Measurements from ENCODE around the gene BICD1.
"Not testable (repeated sequence)": the region's sequence is repeated elsewhere in the genome, so short reads cannot be mapped to it uniquely, and the experiment has no call there.

The BICD1 gene

GRCh38 chr12:32146074-32146873 lies 39.6 kb downstream of the BICD1 start:
- DNase-seq (ENCODE audit: low read depth): no peak

DNA sequence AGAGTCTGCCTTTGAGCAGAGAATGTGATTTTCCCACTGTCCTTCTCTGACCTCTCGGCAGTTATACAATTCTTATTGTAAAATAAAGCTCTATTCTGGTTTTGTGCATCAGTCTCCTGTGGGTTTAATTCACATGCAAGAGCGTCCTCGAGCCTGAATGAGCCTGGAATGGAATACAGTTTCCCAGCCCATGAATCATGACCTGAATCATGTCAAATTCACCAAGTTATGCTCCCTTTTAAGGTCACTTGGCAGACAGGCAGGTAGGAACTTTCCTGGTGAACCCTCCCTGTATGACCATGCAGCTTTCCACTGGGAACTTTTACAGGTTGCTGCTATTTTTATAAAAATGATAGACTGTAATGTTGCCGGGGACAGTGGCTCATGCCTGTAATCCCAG lies 41.7 kb downstream of the BICD1 start:
- no peak for DNase-seq (ENCODE audit: low read depth)

- no peak for DNase-seq (ENCODE audit: low read depth)
Measured at GRCh38 chr12:32149489-32149888, 42.8 kb downstream of the BICD1 start.

DNA sequence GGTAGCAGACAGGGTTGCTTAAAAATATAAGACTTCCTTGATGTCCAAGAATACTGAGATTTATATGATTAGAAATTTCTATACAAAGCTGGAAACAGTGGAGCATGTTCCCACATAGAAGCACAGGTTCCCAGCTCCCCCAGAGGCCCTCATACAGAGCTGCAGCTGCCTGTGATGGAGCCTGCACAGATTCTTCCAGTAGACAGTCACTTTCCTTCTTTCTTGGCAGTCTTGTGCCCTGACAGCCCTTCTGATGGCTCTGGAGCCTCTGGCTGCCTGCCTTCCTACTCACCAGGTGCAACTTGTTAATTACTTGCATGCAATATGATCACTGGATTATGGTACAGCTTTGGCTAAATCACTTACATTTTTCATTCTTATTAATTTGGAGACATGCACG lies 44.4 kb downstream of the BICD1 start:
- DNase-seq (ENCODE audit: low read depth): no peak

DNA sequence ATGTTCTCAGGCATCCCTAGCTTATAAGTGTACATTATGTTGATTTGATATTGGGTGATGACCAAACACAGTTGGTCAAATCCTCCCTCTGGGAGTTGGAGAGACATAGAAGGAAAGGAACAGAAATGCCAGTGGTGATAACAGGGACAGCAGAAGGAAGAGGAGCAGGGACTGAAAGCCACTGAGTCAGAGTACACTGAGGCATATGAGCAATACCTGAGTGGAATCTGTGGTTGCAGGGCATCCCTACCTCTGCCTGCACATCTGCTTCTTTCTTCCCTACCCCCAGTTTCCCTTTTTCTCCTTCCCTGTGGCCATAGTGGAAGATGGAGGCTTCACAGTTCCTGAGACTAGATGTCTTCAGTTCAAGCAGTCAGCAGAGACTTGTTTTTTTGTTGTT lies 44.9 kb downstream of the BICD1 start:
- no peak for DNase-seq (ENCODE audit: low read depth)

- no peak for DNase-seq (ENCODE audit: low read depth)
Measured at GRCh38 chr12:32155041-32155440, 48.4 kb downstream of the BICD1 start.

- DNase-seq (ENCODE audit: low read depth): no peak
Measured at GRCh38 chr12:32155961-32156529, 49.4 kb downstream of the BICD1 start.

GRCh38 chr12:32158525-32158924 lies 51.9 kb downstream of the BICD1 start:
- no peak for DNase-seq (ENCODE audit: low read depth)

DNA sequence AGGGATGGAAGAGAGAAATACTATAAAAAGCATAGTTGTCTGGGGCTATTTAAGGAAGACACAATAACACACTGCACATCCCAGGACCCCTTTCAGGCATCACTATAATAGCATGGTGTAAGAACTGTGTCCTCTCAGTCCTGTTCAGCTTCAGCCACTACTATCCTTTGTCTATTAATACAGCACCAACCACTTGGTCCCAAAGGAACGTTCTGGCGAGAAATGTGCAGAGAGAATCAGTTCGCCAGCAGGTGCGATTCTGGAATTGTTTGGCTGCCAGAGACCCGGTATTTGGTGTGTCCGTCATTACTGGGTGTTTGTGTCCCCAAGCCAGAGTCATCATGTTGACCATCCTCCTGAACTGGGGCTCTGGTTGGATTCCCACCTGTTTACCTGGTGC lies 52.7 kb downstream of the BICD1 start:
- DNase-seq (ENCODE audit: low read depth): no peak

DNA sequence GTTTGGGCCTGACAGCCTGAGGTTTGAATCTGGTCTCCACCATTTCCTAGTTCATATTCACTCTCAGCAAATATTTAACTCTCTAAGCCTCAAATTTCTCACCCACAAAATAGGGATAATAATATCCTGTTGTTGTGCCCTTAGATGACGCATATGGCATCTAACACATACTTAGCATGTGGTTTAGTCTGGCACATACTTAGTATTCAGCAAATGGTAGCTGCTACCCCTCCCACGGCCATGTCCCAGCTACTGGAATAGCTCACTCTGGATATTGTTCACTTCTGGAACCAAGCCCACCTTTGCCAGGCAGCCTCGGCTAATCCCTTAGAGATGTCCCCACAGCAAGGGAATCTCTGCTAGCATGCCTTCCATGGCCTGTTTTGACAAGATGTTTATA lies 53.3 kb downstream of the BICD1 start:
- DNase-seq (ENCODE audit: low read depth): no peak

- DNase-seq (ENCODE audit: low read depth): no peak
Measured at GRCh38 chr12:32161058-32161457, 54.4 kb downstream of the BICD1 start.

DNA sequence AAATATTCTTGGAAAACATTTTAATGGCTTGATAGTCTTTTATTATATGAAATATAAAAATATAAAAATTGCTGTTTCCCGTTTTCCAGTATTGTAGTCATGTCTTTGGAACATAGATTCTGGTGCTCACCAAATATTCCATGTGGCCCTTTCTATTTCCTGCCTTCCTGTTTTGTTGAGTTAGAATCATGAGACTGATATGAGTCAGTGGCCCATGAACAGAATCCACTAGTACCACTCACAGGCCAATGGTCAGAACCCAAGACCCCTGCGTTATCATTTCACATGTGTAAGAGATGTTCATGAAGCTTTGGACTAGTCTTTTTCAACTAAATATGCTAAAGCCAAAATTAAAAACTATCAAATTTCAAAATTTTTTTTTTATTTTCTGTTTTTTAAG lies 56.9 kb downstream of the BICD1 start:
- DNase-seq (ENCODE audit: low read depth): no peak

DNA sequence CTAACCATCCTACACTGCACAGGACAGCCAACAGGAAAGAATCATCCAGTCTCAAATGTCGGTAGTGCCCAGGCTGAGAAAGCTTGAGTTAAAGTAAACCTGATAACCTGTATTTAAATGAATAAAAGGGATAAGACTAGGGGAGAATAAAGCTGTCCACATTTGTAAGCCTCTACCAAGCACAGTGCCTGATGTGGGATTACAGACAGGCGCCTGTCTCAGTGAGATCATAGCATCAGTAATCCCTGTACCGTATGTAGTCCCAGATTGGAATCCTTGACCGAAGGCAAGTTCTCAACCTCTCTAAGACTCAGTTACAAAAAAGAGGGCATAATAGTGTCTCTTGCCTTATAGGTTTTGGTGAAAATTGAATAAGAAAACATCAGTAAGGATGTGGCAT lies 59.9 kb downstream of the BICD1 start:
- no peak for DNase-seq (ENCODE audit: low read depth)

DNA sequence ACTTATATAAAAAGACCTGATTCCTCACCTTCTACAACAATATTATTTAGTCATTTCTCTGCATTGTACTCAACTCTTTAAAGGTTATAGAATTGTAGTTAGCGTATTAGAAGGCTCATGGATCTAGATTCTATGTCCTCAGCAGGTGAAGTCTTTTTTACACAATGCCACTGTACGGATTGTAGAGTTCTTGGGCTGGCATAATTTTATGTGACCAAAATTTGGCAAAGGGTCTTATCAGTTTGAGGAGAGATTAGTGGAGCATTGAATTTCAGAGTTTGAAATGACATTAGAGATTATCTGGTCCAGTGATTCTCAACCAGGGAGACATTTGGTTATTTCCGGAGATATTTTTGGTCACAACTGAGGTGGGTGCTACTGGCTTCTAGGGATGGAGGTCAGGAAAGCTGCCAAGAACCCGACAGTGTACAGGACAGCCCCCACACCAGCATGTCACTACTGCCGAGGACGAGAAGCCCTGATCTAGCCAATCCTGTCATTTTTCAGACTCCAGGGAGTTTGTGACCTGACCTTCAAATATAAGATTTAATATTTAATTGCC lies 63.9 kb downstream of the BICD1 start:
- DNase-seq (ENCODE audit: low read depth): no peak

DNA sequence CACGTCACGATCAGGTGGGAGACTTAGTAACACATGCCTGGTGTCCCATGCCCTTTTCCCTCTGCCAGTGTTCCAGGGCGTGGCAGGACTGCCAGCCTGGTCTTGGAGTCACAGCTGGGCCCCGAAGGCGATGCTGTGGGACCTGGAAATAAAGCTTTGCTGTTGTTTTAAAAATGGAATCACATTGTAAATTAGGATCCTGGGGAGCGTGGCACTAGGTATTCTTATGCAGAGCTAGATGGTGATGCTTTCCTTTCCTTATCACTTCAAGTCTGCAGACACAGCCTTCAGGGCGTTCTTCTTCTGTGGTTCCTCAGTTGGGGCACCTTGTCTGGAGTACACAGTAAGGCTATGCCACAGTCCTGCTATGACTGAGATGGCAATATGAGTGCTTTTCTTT lies 64.6 kb downstream of the BICD1 start:
- DNase-seq (ENCODE audit: low read depth): no peak

- DNase-seq (ENCODE audit: low read depth): no peak
Measured at GRCh38 chr12:32176606-32177005, 70.0 kb downstream of the BICD1 start.

DNA sequence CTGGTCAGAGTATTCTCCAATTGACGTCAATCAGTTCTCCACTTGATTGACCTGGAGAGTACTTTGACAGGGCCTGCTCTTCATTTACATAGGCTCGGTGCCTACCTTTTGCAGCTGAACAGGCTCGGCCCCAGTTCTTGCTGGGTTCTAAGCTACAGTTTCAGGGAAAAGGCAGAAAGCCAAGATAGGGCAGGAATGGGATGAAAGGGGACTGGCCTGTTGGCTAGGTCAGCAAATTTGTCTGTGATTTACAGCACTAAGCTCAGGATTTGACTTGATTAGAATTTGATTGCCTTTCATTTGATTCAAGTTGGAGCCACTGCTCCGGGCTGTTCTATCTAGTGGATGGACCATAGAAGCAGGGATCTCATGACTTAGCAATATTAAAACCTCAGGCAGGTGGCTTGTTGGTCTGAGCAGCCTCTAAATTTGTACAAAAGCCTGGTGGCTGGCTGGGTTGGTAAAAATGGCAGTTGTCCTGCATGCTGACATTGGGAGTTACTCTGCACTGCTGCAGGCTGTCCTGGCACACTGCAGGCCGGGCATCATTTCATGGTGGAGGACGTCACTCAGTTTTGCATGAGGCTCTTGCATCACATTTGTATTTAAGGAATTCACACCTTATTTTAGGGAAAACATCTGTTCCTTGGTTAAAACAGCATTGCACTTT lies 71.8 kb downstream of the BICD1 start:
- no peak for DNase-seq (ENCODE audit: low read depth)

DNA sequence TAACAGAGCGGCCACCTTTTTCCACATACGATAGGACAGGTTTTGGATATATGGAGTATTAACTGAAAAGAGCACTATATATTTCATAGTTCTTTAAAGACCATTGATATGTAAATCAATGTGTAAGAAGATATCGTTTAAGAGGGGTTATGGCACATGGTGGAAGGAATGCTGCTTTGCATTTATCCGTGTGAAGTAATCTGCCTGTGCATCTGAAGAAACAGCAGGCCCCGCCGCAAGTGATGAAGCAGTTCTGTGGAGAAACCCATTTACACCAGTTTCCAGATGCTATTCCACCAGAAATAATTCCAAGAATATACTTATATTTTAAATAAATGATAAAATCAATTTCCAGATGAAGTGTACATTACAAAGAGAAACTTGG lies 72.4 kb downstream of the BICD1 start:
- no peak for DNase-seq (ENCODE audit: low read depth)

GRCh38 chr12:32181498-32182175 lies 75.0 kb downstream of the BICD1 start:
- DNase-seq (ENCODE audit: low read depth): no peak

- DNase-seq (ENCODE audit: low read depth): no peak
Measured at GRCh38 chr12:32183650-32184049, 77.0 kb downstream of the BICD1 start.

DNA sequence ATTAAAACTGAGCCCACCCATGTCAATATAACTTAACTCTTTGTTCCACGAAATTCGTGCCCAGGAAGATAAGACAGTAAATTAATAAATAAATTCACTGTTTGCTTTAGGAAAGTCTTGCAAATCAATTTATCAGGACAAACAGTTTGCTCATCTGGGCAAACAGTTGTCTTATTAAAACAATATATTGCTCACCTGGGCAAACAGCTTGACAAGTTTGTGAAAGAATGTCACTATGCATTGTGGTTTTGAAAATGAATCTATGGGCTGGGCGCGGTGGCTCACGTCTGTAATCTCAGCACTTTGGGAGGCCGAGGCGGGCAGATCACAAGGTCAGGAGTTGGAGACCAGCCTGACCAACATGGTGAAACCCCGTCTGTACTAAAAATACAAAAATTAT lies 80.5 kb downstream of the BICD1 start:
- DNase-seq (ENCODE audit: low read depth): not testable (repeated sequence)

GRCh38 chr12:32191445-32191844 lies 84.8 kb downstream of the BICD1 start:
- DNase-seq (ENCODE audit: low read depth): no peak

Data from stimulated activated CD4-positive, alpha-beta T cell treated with anti-CD3 and anti-CD28 coated beads, Interleukin-2, amount 100 ng/mL, for 4 hours (primary cell).